ENCODE results near the gene ENTPD3.
"Not testable (repeated sequence)": the region's sequence is repeated elsewhere in the genome, so short reads cannot be mapped to it uniquely, and the experiment has no call there.

Gene ENTPD3

DNA sequence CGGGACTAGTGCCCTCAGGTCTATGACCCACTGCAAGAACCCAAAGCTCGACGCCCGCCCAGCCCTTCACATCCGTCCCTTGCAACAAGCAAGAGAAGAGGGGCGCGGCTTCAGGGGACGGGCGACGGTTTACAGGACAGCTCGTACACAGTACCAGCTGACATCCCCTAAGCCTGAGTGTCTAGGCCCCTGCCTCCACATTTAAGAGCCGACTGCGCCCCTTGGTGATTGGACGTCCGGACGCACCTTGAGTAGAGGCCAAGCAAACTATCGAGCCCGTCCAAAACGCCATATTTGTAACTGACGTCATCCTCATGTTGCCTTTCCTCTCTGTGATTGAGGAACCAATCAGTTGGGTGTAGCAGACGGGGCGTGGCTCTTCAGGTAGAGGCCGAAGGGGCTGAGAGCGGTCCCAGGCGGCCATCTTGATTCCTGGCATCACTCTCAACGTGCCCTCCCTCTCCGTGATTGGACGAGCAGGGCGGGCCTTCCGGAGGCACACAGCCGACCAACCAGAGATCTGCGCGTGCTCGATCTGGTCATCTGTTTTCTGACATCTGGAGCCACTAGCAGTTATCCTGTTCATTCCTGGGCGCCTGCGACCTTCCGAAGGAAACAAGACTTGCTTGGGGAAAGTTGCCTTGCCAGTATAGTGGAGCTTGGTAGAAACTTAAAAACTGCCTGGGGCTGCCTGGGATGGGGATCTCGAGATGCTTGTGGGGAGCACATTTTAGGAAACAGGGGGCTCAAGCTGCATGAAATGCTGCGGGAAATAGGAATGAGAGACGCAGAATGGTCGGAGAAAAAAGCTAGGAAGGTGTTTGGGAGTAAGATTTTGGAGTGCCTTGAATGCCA is 66.1 kb downstream of the ENTPD3 start:
- peak; percentile 99 for DNase-seq (ENCODE audit: low read depth, low spot score)
- H3K4me3 ChIP-seq (ENCODE audit: insufficient read length, low read depth) = peak overlapping the region; percentile 74
- TF ChIP-seq YY1 (IDR thresholded peaks at IDR 0.05; ENCODE audit: insufficient read depth, insufficient read length) (peak; percentile 96), ZNF274 (IDR thresholded peaks at IDR 0.05; ENCODE audit: low read depth, low read length) (no peak)
- no peaks in the 10 kb centered on the region for H3K9me3 ChIP-seq (ENCODE audit: insufficient read depth, low read length)
- H3K36me3 ChIP-seq (ENCODE audit: insufficient read depth, insufficient read length, low read length) = peaks cover 11% of the 10 kb centered on the region
- no peaks in the 10 kb centered on the region for H3K4me1 ChIP-seq (ENCODE audit: insufficient read depth, insufficient read length)
- H3K27me3 ChIP-seq (ENCODE audit: insufficient read depth, insufficient read length) = no peaks in the 10 kb centered on the region
- H3K9ac ChIP-seq (ENCODE audit: insufficient read length, low read depth) = peak overlapping the region; percentile 85

DNA sequence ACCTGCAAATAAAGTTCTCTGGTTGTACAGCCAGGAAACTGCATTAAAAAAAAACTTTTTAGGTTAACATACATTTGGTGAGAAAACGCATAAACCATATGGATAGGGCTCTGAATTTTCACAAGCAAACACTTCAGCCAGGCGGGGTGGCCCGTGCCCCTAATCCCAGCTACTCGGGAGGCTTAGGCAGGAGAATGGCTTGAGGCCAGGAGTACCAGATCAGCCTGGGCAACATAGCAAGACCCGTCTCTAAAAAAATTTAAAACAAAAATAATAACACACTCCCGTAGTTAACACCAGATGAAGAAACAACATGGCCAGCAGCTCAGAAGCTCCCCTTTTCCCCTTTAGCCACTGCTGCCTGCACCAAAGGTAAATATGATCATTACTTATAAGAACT is 66.9 kb downstream of the ENTPD3 start:
- Histone ChIP-seq H3K4me3 (ENCODE audit: insufficient read length, low read depth) (peak overlapping the region; percentile 41), H3K9me3 (ENCODE audit: insufficient read depth, low read length) (no peaks in the 10 kb centered on the region), H3K9ac (ENCODE audit: insufficient read length, low read depth) (peak overlapping the region; percentile 71), H3K4me1 (ENCODE audit: insufficient read depth, insufficient read length) (no peaks in the 10 kb centered on the region), H3K27me3 (ENCODE audit: insufficient read depth, insufficient read length) (no peaks in the 10 kb centered on the region), H3K36me3 (ENCODE audit: insufficient read depth, insufficient read length, low read length) (peaks cover 19% of the 10 kb centered on the region)
- TF ChIP-seq ZNF274 (IDR thresholded peaks at IDR 0.05; ENCODE audit: low read depth, low read length) = no peak
- no peak for TF ChIP-seq SUZ12 (IDR thresholded peaks at IDR 0.05; ENCODE audit: extremely low read depth, insufficient read depth, insufficient read length)
- TF ChIP-seq YY1 (IDR thresholded peaks at IDR 0.05; ENCODE audit: insufficient read depth, insufficient read length) = no peak
- DNase-seq (ENCODE audit: low read depth, low spot score) = no peak

DNA sequence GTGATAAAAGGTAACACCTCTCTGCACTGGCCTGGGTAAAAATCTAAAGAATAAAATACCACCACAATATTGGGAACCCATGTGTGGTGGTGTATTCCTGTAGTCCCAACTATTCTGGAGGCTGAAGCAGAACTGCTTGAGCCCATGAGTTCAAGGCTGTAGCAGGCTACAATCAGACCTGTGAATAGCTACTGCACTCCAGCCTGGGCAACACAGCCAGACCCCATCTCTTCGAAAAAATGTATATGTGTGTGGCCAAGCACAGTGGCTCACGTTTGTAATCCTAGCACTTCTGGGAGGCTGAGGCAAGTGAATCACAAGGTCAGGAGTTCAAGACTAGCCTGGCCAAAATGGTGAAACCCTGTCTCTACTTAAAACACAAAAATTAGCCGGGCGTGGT is 68.3 kb downstream of the ENTPD3 start:
- Histone ChIP-seq H3K36me3 (ENCODE audit: insufficient read depth, insufficient read length, low read length) (peaks cover 31% of the 10 kb centered on the region), H3K4me1 (ENCODE audit: insufficient read depth, insufficient read length) (no peaks in the 10 kb centered on the region), H3K27me3 (ENCODE audit: insufficient read depth, insufficient read length) (no peaks in the 10 kb centered on the region), H3K9me3 (ENCODE audit: insufficient read depth, low read length) (no peaks in the 10 kb centered on the region), H3K4me3 (ENCODE audit: insufficient read length, low read depth) (no peak overlapping the region), H3K9ac (ENCODE audit: insufficient read length, low read depth) (no peak overlapping the region)
- no peak for DNase-seq (ENCODE audit: low read depth, low spot score)
- no peak for TF ChIP-seq ZNF274 (IDR thresholded peaks at IDR 0.05; ENCODE audit: low read depth, low read length)
- no peak for TF ChIP-seq YY1 (IDR thresholded peaks at IDR 0.05; ENCODE audit: insufficient read depth, insufficient read length)
- TF ChIP-seq SUZ12 (IDR thresholded peaks at IDR 0.05; ENCODE audit: extremely low read depth, insufficient read depth, insufficient read length) = no peak

DNA sequence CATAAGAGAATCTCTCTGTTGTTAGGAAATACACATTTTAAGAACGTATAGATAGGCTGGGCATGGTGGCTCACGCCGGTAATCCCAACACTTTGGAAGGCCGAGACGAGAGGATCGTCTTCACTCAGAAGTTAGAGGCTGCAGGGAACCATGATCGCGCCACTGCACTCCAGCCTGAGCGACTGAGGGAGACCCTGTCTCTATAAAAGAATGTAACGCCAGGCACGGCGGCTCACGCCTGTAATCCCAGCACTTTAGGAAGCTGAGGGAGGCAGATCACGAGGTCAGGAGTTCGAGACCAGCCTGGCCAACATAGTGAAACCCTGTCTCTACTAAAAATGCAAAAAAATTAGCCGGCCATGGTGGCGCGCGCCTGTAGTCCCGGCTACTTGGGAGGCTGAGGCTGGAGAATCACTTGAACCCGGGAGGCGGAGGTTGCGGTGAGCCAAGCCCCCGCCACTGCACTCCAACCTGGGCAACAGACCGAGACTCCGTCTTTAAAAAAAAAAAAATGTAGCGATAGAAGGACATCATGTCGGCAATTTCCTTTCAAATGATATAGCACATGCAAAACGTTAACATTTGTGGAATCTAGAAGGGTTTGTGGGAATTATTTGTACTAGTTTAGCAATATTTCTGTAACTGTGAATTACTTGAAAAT is 69.4 kb downstream of the ENTPD3 start:
- TF ChIP-seq YY1 (IDR thresholded peaks at IDR 0.05; ENCODE audit: insufficient read depth, insufficient read length) (no peak), SUZ12 (IDR thresholded peaks at IDR 0.05; ENCODE audit: extremely low read depth, insufficient read depth, insufficient read length) (no peak), ZNF274 (IDR thresholded peaks at IDR 0.05; ENCODE audit: low read depth, low read length) (no peak)
- peaks cover 39% of the 10 kb centered on the region for H3K36me3 ChIP-seq (ENCODE audit: insufficient read depth, insufficient read length, low read length)
- H3K4me3 ChIP-seq (ENCODE audit: insufficient read length, low read depth) = peak overlapping the region; percentile 96
- H3K4me1 ChIP-seq (ENCODE audit: insufficient read depth, insufficient read length) = no peaks in the 10 kb centered on the region
- H3K9me3 ChIP-seq (ENCODE audit: insufficient read depth, low read length) = no peaks in the 10 kb centered on the region
- no peak for DNase-seq (ENCODE audit: low read depth, low spot score)
- H3K27me3 ChIP-seq (ENCODE audit: insufficient read depth, insufficient read length) = no peaks in the 10 kb centered on the region
- peak overlapping the region; percentile 98 for H3K9ac ChIP-seq (ENCODE audit: insufficient read length, low read depth)

DNA sequence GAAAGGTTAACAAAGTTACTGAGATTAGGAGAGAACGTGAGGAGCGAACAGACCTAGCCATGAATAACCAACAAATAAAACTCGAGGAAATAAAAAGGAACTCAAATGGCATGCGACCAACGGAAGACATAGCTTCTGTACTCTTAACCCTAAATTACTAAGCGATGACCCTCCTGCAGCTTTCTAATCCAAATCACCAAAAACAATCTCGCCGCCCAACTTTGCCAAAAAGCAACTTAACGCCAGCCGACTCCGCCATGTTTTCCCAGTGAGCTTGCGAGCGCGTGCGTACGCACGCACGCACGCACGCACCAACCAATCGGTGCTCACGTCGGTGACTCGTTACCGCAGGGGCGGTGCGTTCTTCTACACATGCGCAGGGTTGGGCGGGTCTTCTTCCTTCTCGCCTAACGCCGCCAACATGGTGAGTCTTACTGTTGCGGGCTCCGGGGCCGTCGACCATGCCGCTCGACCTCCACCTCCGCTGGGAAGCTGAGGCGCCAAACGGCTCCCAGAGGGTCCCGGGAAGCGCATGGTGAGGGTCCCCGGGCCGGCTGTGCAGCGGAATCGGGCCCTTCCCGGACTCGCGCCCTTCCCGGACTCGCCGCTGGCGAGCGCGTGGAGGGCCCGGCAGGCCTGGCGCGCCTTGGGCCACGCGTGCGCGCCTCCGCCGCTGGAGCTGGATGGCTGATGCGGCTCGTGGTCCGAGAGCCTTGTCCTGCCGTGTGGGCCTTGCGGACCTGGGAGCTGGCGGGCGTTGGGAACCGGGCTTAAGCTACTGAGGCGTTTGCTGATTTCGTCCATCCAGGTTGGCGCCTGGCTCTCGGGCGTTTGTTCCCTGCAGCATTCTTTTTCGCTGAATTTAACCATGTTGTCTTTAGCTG is 70.2 kb downstream of the ENTPD3 start, which contains the start of gene RPL14:
RPL14 (plus strand) TSS at position 400 of the 884 bp plus-strand sequence; CDS start at position 533, 133 bp downstream.
- DNase-seq (ENCODE audit: low read depth, low spot score) = peak; percentile 94
- Histone ChIP-seq H3K4me1 (ENCODE audit: insufficient read depth, insufficient read length) (no peaks in the 10 kb centered on the region), H3K36me3 (ENCODE audit: insufficient read depth, insufficient read length, low read length) (peaks cover 42% of the 10 kb centered on the region), H3K9me3 (ENCODE audit: insufficient read depth, low read length) (no peaks in the 10 kb centered on the region), H3K27me3 (ENCODE audit: insufficient read depth, insufficient read length) (no peaks in the 10 kb centered on the region), H3K4me3 (ENCODE audit: insufficient read length, low read depth) (peak within 1 kb of the TSS; percentile 96), H3K9ac (ENCODE audit: insufficient read length, low read depth) (peak within 1 kb of the TSS; percentile 98)
- no peak for TF ChIP-seq SUZ12 (IDR thresholded peaks at IDR 0.05; ENCODE audit: extremely low read depth, insufficient read depth, insufficient read length)
- TF ChIP-seq YY1 (IDR thresholded peaks at IDR 0.05; ENCODE audit: insufficient read depth, insufficient read length) = peak; percentile 93
- no peak for TF ChIP-seq ZNF274 (IDR thresholded peaks at IDR 0.05; ENCODE audit: low read depth, low read length)

DNA sequence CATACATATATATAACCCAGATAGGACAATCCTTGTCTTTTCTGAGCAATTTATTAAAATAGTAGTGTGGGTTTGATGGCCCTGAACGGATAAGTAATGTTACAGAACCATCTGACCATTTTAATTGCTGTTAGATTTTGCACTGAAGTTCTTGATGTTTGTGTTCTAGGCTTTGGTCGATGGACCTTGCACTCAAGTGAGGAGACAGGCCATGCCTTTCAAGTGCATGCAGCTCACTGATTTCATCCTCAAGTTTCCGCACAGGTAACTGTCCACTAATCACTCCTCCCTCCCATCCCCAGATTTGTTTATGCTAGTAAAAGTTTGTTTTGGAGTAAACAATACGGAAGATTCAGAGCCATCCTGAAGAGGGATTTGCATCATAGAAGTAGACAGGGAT is 71.5 kb downstream of the ENTPD3 start:
- H3K4me1 ChIP-seq (ENCODE audit: insufficient read depth, insufficient read length) = no peaks in the 10 kb centered on the region
- no peak for TF ChIP-seq SUZ12 (IDR thresholded peaks at IDR 0.05; ENCODE audit: extremely low read depth, insufficient read depth, insufficient read length)
- no peak for TF ChIP-seq ZNF274 (IDR thresholded peaks at IDR 0.05; ENCODE audit: low read depth, low read length)
- TF ChIP-seq YY1 (IDR thresholded peaks at IDR 0.05; ENCODE audit: insufficient read depth, insufficient read length) = no peak
- no peak for DNase-seq (ENCODE audit: low read depth, low spot score)
- H3K9me3 ChIP-seq (ENCODE audit: insufficient read depth, low read length) = no peaks in the 10 kb centered on the region
- H3K4me3 ChIP-seq (ENCODE audit: insufficient read length, low read depth) = peak overlapping the region; percentile 96
- peak overlapping the region; percentile 98 for H3K9ac ChIP-seq (ENCODE audit: insufficient read length, low read depth)
- H3K36me3 ChIP-seq (ENCODE audit: insufficient read depth, insufficient read length, low read length) = peaks cover 55% of the 10 kb centered on the region
- no peaks in the 10 kb centered on the region for H3K27me3 ChIP-seq (ENCODE audit: insufficient read depth, insufficient read length)

DNA sequence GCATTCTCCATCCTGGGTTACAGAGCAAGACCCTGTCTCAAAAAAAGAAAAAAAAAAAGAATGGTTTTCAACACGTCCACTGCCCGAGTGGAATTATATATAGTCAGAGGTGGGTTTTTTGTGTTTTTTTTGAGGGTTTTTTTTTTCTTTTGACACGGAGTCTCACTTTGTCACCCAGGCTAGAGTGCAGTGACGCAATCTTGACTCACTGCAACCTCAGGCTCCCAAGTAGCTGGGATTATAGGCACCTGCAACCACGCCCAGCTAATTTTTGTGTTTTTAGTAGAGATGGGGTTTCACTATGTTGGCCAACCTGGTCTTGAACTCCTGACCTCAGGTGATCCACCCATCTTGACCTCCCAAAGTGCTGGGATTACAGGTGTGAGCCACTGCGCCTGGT is 73.5 kb downstream of the ENTPD3 start:
- H3K9ac ChIP-seq (ENCODE audit: insufficient read length, low read depth); H3K4me3 ChIP-seq (ENCODE audit: insufficient read length, low read depth); DNase-seq (ENCODE audit: low read depth, low spot score); H3K27me3 ChIP-seq (ENCODE audit: insufficient read depth, insufficient read length); H3K9me3 ChIP-seq (ENCODE audit: insufficient read depth, low read length); H3K4me1 ChIP-seq (ENCODE audit: insufficient read depth, insufficient read length): not testable (repeated sequence)
- H3K36me3 ChIP-seq (ENCODE audit: insufficient read depth, insufficient read length, low read length) = peaks cover 75% of the 10 kb centered on the region
